ENCODE results near the gene HSFX4.
"Not testable (repeated sequence)": the region's sequence is repeated elsewhere in the genome, so short reads cannot be mapped to it uniquely, and the experiment has no call there.

DNA sequence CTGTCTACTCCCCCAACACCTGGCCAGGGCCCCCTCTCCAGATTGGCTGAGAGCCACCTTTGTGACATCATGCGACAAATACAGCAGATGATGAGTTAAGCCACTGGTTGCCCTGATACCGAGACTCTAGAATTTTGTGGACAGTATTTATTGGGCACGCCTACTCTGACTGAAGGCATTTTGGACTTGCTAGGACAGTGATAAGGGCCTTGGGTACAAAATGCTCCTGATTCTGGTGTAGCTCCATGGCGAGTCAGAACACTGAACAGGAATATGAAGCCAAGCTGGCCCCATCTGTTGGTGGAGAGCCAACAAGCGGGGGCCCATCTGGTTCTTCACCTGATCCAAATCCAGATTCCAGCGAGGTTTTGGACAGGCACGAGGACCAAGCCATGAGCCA, at the start of gene HSFX4:
- not testable (repeated sequence) for TF ChIP-seq GATA2, GATA3 (IDR thresholded peaks at IDR 0.05; ENCODE audit: low read depth, low read length)

Data from SH-SY5Y (cell line).